IPS DF 19.7 (cell line): ENCODE results near the gene GBF1.
"Not testable (repeated sequence)": the region's sequence is repeated elsewhere in the genome, so short reads cannot be mapped to it uniquely, and the experiment has no call there.

ENCODE experiments used
- DNase-seq: peaks from one replicate; pipeline ENCODE4 v3.0.0-alpha.2; 2013; ENCODE audit warnings: low read depth, low spot score

The GBF1 gene

GRCh38 chr10:102231357-102232318 is 13.7 kb upstream of the GBF1 start:
- no peak for DNase-seq

GRCh38 chr10:102233997-102234396 is 11.3 kb upstream of the GBF1 start:
- no peak for DNase-seq

- no peak for DNase-seq
Observed at GRCh38 chr10:102234888-102235597, 10.3 kb upstream of the GBF1 start.

DNA sequence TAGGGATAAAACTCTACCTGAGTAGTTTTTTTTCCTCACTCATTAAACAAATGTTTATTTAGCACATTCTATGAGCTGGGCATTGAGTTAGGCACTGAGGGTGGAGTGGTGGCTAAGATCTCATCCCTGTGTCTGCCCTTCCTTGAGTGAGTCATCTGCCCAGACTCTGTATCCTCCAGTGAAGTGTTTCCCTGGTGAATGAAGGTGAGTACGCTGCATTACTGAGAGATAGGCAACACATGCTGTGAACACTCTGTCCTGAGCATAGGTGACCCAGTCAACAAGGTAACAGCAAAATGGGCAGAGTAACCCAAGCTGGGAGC is 9.8 kb upstream of the GBF1 start:
- DNase-seq = no peak

GRCh38 chr10:102236006-102236405 is 9.3 kb upstream of the GBF1 start:
- no peak for DNase-seq

GRCh38 chr10:102237711-102238252 is 7.5 kb upstream of the GBF1 start:
- DNase-seq = no peak

- no peak for DNase-seq
Observed at GRCh38 chr10:102240467-102241031, 4.8 kb upstream of the GBF1 start.

GRCh38 chr10:102241032-102241443 is 4.3 kb upstream of the GBF1 start:
- DNase-seq = no peak

- no peak for DNase-seq
Observed at GRCh38 chr10:102241444-102242117, 3.8 kb upstream of the GBF1 start, which contains the start of gene PITX3. PITX3 (minus strand) TSS chr10:102241512; CDS start chr10:102232080, 9,432 bp downstream.

- no peak for DNase-seq
Observed at GRCh38 chr10:102242118-102242485, 3.2 kb upstream of the GBF1 start.

DNA sequence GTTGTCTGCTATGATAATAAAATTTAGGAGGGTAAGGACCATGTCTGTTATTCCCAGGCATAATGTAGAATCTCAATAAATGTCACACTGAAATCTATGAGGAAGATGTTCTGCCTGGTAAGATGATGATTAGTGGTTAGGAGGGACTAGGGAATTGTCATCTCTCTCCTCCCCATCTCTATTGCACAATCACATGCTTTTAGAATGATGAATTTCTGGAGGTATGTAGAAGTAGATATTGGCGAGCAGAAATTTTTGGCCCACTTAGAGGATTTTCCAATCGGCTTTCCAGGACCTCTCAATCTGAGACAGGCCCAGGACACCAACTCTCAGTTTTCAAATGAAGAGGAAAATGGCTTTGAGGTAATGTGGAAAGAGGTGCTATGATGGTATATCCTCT is 2.0 kb upstream of the GBF1 start:
- DNase-seq = no peak

- DNase-seq = no peak
Observed at GRCh38 chr10:102245932-102246251, 560 bp downstream of the GBF1 start.

- no peak for DNase-seq
Observed at GRCh38 chr10:102246261-102246660, 929 bp downstream of the GBF1 start.

GRCh38 chr10:102247734-102248133 is 2.4 kb downstream of the GBF1 start:
- no peak for DNase-seq

GRCh38 chr10:102252508-102252907 is 7.2 kb downstream of the GBF1 start:
- not testable (repeated sequence) for DNase-seq

DNA sequence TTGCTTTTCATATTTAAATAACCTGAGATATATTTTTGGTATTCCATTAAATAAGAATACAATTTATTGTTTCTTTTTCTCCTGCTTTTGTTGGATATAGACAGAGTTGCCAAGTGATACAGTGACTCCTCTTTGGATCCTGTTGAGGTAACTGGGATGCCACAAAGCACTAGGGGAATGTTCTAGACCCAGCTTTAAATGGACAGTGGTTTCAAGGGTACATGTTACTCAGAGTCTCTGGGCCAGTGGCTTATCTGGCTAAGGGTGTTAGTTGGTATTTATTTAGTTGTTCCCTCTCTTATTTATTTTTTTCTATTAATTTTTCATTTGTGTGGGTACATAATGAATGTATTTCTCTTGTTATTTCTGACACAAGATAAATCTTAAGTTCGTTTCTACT is 9.1 kb downstream of the GBF1 start:
- no peak for DNase-seq

DNA sequence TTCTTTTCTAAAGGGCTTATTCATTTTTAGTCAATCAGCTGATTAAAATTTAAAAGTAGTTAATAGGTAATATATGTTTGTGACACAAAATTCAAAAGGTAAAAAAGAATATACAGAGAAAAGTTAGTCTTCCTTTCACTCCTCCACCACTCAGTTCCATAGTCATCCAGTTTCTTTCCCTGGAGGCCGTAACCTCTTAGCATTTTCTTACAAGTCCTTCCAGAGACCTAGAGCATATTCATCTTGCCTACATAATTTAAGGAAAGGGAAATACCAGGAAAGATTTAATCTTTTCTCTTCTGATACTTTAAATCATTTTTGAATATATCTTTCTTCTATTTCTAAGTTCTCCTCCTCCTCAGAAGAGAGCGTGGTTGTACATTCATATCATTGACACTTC is 10.1 kb downstream of the GBF1 start:
- DNase-seq = no peak

DNA sequence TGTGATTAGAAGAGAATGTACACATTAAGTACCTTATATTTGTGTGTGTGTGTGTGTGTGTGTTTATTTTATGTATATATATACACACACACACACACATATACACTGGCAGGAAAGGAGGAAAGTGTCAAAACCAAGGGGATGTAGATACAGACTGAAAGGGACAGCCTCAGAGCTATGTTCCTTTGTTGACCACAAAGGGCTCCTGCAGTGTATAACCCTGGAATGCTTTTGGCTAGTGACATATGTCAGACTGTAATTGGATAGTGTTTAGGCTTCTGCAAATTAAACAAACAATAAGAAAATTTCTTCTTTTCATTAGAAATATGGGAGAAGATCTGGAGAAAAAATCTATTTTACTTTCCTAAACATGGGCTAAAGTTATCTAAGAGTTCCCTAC is 15.9 kb downstream of the GBF1 start:
- no peak for DNase-seq

- no peak for DNase-seq
Observed at GRCh38 chr10:102261842-102262241, 16.5 kb downstream of the GBF1 start.

- DNase-seq = no peak
Observed at GRCh38 chr10:102262744-102263370, 17.5 kb downstream of the GBF1 start.

- no peak for DNase-seq
Observed at GRCh38 chr10:102264371-102264770, 19.0 kb downstream of the GBF1 start.
